ENCODE data around the gene PGA3. TPM values are rescaled to one million over a fixed set of nuclear protein-coding genes. Genes with fewer than 3 reads are reported as not detected.
"Not testable (repeated sequence)": the region's sequence is repeated elsewhere in the genome, so short reads cannot be mapped to it uniquely, and the experiment has no call there.

PGA3 gene
- total RNA-seq, 2 donors from 2014 or later = not detected

DNA sequence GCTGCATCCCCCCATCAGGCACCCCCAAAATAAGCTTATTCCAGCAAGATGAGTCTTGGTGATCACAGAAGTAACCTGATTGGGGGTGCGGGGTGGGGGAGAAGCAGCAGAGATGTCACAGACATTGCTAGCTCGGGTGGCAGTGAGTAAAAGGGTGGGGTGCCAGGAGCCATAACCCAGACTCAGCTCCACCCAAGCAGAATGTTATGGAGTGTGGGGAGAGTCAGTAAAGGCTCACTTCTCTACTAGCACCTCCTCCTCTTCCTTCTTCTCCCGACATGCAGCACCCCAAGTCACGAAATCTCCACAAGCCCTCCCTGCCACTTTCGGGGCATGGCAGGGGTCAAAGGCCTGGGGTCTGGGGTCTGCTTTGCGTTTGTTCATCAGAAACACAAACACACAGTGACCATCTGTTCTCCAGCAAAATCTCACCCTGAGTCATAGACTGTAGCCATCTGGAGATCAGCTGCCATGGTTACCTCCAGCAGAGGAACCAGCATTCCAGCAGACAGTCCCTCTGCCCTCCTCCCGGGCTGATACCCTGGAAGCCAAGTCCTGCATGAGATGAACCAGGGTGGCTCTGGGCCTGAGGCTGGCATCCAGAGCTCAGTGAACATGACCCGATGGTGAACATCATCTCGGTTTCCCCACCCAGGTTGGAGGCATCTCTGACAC lies 4.5 kb downstream of the PGA3 start:
- not testable (repeated sequence) for H3K4me3 Mint-ChIP-seq; H3K27ac ChIP-seq (ENCODE audit: low read depth, low read length); H3K4me1 ChIP-seq (ENCODE audit: control insufficient read depth, insufficient read depth, low read length); H3K9ac ChIP-seq (ENCODE audit: extremely low read depth, low read length, poor library complexity, severe bottlenecking); H3K9me3 ChIP-seq (ENCODE audit: control insufficient read depth, low read length); H3K9me3 Mint-ChIP-seq; H3K36me3 ChIP-seq (ENCODE audit: control insufficient read depth, insufficient read depth, low read length); H3K4me1 Mint-ChIP-seq; H3K4me3 ChIP-seq (ENCODE audit: low read length); DNase-seq; H3K36me3 Mint-ChIP-seq (ENCODE audit: low read depth); H3K27ac Mint-ChIP-seq
- peaks cover 15% of the 10 kb centered on the region for H3K27me3 ChIP-seq (ENCODE audit: control insufficient read depth, insufficient read depth, low read length, poor library complexity, severe bottlenecking)
- H3K27me3 Mint-ChIP-seq (ENCODE audit: insufficient read depth) = peaks cover 17% of the 10 kb centered on the region
- no CpG with 5 or more reads among the region's 9 CpGs for WGBS, 2 experiments (ENCODE audit: insufficient coverage in 1 of 2, insufficient read length in 1 of 2)

DNA sequence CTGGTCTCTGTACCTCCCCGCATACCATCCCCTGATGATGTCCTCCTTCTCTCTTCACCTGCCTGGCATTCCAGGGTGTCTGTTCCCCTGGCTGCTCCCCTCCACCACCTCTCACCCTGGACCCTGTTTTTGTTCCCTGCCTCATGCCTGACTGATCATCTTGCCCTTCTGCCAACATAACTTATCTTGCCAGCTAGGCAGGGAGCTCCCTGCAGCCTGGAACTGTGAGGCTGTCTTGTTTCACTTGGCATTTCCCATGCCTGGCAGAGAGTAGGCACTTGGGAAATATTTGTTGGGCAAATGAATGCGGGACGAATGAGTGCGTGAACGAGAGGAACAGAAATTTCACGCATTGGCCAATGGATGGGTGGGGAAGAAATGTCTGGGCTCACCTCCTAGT lies 7.3 kb downstream of the PGA3 start:
- not testable (repeated sequence) for H3K27me3 Mint-ChIP-seq (ENCODE audit: insufficient read depth); H3K4me3 ChIP-seq (ENCODE audit: low read length); H3K9me3 ChIP-seq (ENCODE audit: control insufficient read depth, low read length); H3K27me3 ChIP-seq (ENCODE audit: control insufficient read depth, insufficient read depth, low read length, poor library complexity, severe bottlenecking); H3K9me3 Mint-ChIP-seq; H3K27ac ChIP-seq (ENCODE audit: low read depth, low read length); H3K4me1 Mint-ChIP-seq; H3K9ac ChIP-seq (ENCODE audit: extremely low read depth, low read length, poor library complexity, severe bottlenecking); H3K27ac Mint-ChIP-seq; DNase-seq; H3K4me1 ChIP-seq (ENCODE audit: control insufficient read depth, insufficient read depth, low read length); H3K36me3 ChIP-seq (ENCODE audit: control insufficient read depth, insufficient read depth, low read length); H3K4me3 Mint-ChIP-seq; H3K36me3 Mint-ChIP-seq (ENCODE audit: low read depth)
- no CpG with 5 or more reads among the region's 6 CpGs for WGBS, 2 experiments (ENCODE audit: insufficient coverage in 1 of 2, insufficient read length in 1 of 2)

DNA sequence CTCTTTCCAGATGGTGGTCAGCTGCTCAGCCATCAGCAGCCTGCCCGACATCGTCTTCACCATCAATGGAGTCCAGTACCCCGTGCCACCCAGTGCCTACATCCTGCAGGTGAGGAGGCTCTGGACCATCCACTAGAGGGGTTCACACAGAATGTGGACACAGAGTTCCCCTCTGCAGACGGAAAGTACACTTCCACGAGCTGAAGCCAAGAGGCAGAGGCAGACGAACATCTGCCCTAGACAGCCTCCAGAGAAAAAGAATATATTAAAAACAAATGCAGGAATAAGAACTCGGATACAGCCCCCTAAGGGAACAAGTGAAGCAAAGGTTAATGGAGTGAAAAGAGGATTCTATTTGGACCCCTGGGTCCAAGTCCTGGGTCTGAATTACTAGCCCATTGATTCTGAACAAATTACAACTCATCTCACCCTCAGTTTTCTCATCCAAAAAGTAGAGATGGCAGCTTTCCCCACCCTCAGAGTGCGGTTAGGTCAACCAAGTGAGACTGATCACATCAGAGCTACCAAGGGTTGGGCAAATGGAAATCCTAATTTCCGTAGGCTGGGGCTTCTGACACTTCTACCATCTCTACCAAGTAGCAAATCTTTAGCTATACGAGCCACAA lies 8.1 kb downstream of the PGA3 start:
- not testable (repeated sequence) for H3K4me1 ChIP-seq (ENCODE audit: control insufficient read depth, insufficient read depth, low read length); H3K9me3 ChIP-seq (ENCODE audit: control insufficient read depth, low read length); H3K4me3 Mint-ChIP-seq; H3K4me1 Mint-ChIP-seq; H3K36me3 Mint-ChIP-seq (ENCODE audit: low read depth); H3K27ac ChIP-seq (ENCODE audit: low read depth, low read length); H3K4me3 ChIP-seq (ENCODE audit: low read length); H3K9me3 Mint-ChIP-seq; H3K27me3 Mint-ChIP-seq (ENCODE audit: insufficient read depth); H3K27ac Mint-ChIP-seq; H3K9ac ChIP-seq (ENCODE audit: extremely low read depth, low read length, poor library complexity, severe bottlenecking); DNase-seq; H3K36me3 ChIP-seq (ENCODE audit: control insufficient read depth, insufficient read depth, low read length); H3K27me3 ChIP-seq (ENCODE audit: control insufficient read depth, insufficient read depth, low read length, poor library complexity, severe bottlenecking)
- WGBS, 2 experiments (ENCODE audit: insufficient coverage in 1 of 2, insufficient read length in 1 of 2) = 100% methylated on average over 2 to 3 of the region's 10 CpGs

DNA sequence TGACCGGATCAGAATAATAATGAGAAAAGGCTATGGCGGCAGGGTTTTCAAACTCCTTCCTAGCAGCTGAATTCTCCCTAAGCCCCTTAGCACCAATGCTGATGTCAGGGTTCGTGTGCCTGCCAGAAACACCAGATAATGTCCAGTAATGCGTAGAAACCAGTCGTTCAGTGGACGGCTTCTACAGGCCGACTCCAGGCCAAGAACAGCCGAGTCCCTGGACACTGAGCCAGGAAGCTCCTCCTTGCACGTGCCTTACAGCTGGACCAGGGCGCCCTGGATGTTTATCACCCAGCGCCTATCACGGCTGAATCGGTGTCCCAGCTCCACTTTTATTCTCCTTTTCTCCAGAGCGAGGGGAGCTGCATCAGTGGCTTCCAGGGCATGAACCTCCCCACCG lies 8.9 kb downstream of the PGA3 start:
- not testable (repeated sequence) for H3K27me3 Mint-ChIP-seq (ENCODE audit: insufficient read depth)
- no CpG with 5 or more reads among the region's 15 CpGs for WGBS, 2 experiments (ENCODE audit: insufficient coverage in 1 of 2, insufficient read length in 1 of 2)

DNA sequence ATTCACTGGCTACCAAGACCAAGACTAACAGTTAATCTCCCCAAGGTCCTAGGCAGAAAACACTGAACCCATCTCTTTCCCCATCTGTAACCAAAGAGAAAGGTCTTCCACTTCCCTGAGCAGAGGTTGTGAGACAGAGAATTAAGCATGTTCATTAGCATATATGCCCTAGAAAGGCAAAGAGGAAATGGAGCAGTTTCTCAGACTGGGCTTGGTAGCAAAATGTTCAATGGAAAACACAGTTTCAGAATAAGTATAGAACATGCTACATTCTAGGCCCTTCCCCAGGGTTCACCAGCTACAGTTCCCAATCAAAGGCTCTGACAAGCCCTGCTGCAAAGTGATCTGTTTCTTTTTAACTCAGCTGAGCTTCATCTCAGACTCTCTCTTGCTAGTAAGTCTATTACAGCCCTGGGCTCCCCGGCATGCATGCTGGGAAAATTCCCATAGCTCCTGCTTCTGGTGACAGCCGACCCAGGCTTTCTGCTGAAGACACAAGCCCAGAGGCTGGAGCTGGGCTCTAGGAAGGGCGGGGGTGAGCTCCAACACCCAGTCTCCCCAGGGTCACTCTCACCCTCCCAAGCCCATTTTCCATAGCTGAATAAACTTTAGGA lies 10.5 kb downstream of the PGA3 start:
- H3K27me3 Mint-ChIP-seq (ENCODE audit: insufficient read depth); H3K4me1 Mint-ChIP-seq; H3K4me3 Mint-ChIP-seq; H3K9me3 Mint-ChIP-seq; H3K27ac Mint-ChIP-seq; H3K27me3 ChIP-seq (ENCODE audit: control insufficient read depth, insufficient read depth, low read length, poor library complexity, severe bottlenecking); H3K27ac ChIP-seq (ENCODE audit: low read depth, low read length); H3K4me3 ChIP-seq (ENCODE audit: low read length); H3K36me3 Mint-ChIP-seq (ENCODE audit: low read depth); H3K4me1 ChIP-seq (ENCODE audit: control insufficient read depth, insufficient read depth, low read length); H3K9ac ChIP-seq (ENCODE audit: extremely low read depth, low read length, poor library complexity, severe bottlenecking); H3K36me3 ChIP-seq (ENCODE audit: control insufficient read depth, insufficient read depth, low read length); H3K9me3 ChIP-seq (ENCODE audit: control insufficient read depth, low read length); DNase-seq: not testable (repeated sequence)
- WGBS, 2 experiments (ENCODE audit: insufficient coverage in 1 of 2, insufficient read length in 1 of 2) = no CpG with 5 or more reads among the region's 3 CpGs

More for the DNA sequence above, 8.9 kb downstream of the PGA3 start:
- H3K4me1 ChIP-seq (ENCODE audit: control insufficient read depth, insufficient read depth, low read length); H3K27me3 ChIP-seq (ENCODE audit: control insufficient read depth, insufficient read depth, low read length, poor library complexity, severe bottlenecking); H3K27ac Mint-ChIP-seq; H3K36me3 Mint-ChIP-seq (ENCODE audit: low read depth); H3K4me3 Mint-ChIP-seq; H3K9ac ChIP-seq (ENCODE audit: extremely low read depth, low read length, poor library complexity, severe bottlenecking); H3K27ac ChIP-seq (ENCODE audit: low read depth, low read length); H3K36me3 ChIP-seq (ENCODE audit: control insufficient read depth, insufficient read depth, low read length); H3K4me3 ChIP-seq (ENCODE audit: low read length); H3K4me1 Mint-ChIP-seq; H3K9me3 ChIP-seq (ENCODE audit: control insufficient read depth, low read length); DNase-seq; H3K9me3 Mint-ChIP-seq: not testable (repeated sequence)

DNA sequence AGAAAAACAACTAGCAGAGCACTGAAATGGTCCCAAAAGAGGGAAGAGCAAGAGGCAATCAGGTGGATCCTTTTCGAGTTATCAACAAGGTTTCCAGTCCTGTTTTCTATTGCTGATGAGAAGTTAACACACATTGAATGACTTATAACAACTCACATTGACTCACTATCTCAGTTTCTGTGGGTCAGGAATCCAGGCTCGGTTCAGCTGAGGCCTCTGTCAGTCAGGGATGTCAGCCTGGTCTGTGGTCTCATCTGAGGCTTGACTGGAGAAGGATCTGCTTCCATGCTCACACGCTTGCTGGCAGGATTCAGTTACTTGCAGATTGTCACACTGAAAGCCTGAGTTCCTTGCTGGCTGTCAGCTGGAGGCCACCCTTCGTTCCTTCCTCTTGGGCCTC lies 15.0 kb downstream of the PGA3 start:
- not testable (repeated sequence) for H3K9ac ChIP-seq (ENCODE audit: extremely low read depth, low read length, poor library complexity, severe bottlenecking); H3K4me3 ChIP-seq (ENCODE audit: low read length); H3K27me3 Mint-ChIP-seq (ENCODE audit: insufficient read depth); H3K27ac ChIP-seq (ENCODE audit: low read depth, low read length); H3K9me3 ChIP-seq (ENCODE audit: control insufficient read depth, low read length); H3K27me3 ChIP-seq (ENCODE audit: control insufficient read depth, insufficient read depth, low read length, poor library complexity, severe bottlenecking); H3K4me1 Mint-ChIP-seq; H3K9me3 Mint-ChIP-seq; H3K36me3 ChIP-seq (ENCODE audit: control insufficient read depth, insufficient read depth, low read length); H3K4me3 Mint-ChIP-seq; H3K36me3 Mint-ChIP-seq (ENCODE audit: low read depth); DNase-seq; H3K4me1 ChIP-seq (ENCODE audit: control insufficient read depth, insufficient read depth, low read length); H3K27ac Mint-ChIP-seq
- no CpG with 5 or more reads among the region's 4 CpGs for WGBS, 2 experiments (ENCODE audit: insufficient coverage in 1 of 2, insufficient read length in 1 of 2)

DNA sequence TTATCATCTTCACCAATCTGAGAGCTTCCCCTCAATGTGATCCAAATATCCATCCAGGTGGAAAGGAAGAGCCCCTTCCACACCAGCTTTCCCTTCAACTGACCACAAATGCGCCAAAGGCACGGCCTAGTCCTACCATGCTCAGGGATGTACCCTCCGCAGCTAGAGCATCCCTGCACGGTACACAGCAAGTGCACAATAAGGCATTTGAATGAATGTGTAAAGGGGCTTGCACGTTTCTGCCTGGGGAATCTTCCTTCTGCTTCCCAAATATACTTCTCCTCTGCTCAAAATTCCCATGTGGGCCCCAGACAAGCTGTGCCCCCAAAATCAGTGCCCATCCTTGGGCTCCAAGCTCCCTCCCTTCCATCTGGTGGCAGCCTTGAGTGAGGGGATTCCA lies 15.7 kb downstream of the PGA3 start:
- DNase-seq; H3K27ac Mint-ChIP-seq; H3K9me3 ChIP-seq (ENCODE audit: control insufficient read depth, low read length); H3K9me3 Mint-ChIP-seq; H3K9ac ChIP-seq (ENCODE audit: extremely low read depth, low read length, poor library complexity, severe bottlenecking); H3K36me3 ChIP-seq (ENCODE audit: control insufficient read depth, insufficient read depth, low read length); H3K27me3 Mint-ChIP-seq (ENCODE audit: insufficient read depth); H3K4me3 Mint-ChIP-seq; H3K27me3 ChIP-seq (ENCODE audit: control insufficient read depth, insufficient read depth, low read length, poor library complexity, severe bottlenecking); H3K4me1 ChIP-seq (ENCODE audit: control insufficient read depth, insufficient read depth, low read length); H3K4me3 ChIP-seq (ENCODE audit: low read length); H3K27ac ChIP-seq (ENCODE audit: low read depth, low read length); H3K4me1 Mint-ChIP-seq; H3K36me3 Mint-ChIP-seq (ENCODE audit: low read depth): not testable (repeated sequence)
- 98% methylated on average over 4 of the region's 5 CpGs; no CpG with 5 or more reads in 1 of the 2 experiments for WGBS, 2 experiments (ENCODE audit: insufficient coverage in 1 of 2, insufficient read length in 1 of 2)

All from endodermal cell (in vitro differentiated cells).